DMS 273 (cell line): Measurements from ENCODE around the gene MCHR1.
A peak's percentile ranks its signal among the peaks of the same experiment; 100 is the strongest.

ENCODE experiments used
- DNase-seq: peaks from one replicate; lab custom pipeline; 2025; ENCODE audit not compliant: unreplicated experiment; lab: John Stamatoyannopoulos, UW

MCHR1 gene

GRCh38 chr22:40679249-40679963 is at the start of gene MCHR1:
MCHR1 (plus strand) TSS chr22:40679484; CDS start chr22:40679653, 169 bp downstream.
- no peak for DNase-seq

GRCh38 chr22:40631925-40632324 is 47.4 kb upstream of the MCHR1 start:
- DNase-seq: peak; percentile 36

- DNase-seq: no peak
Observed at GRCh38 chr22:40633036-40633435, 46.2 kb upstream of the MCHR1 start.

- DNase-seq: peak; percentile 6
Observed at GRCh38 chr22:40634119-40634903, 45.0 kb upstream of the MCHR1 start.

- peak; percentile 24 for DNase-seq
Observed at GRCh38 chr22:40635043-40635939, 44.0 kb upstream of the MCHR1 start.

GRCh38 chr22:40635940-40636379 is 43.3 kb upstream of the MCHR1 start:
- DNase-seq: peak; percentile 47

GRCh38 chr22:40636380-40637182 is 42.7 kb upstream of the MCHR1 start, which contains the start of gene MRTFA:
MRTFA (minus strand) TSS chr22:40636719.
- peak; percentile 99 for DNase-seq

GRCh38 chr22:40637183-40638150 is 41.8 kb upstream of the MCHR1 start:
- DNase-seq: peak; percentile 76

- no peak for DNase-seq
Observed at GRCh38 chr22:40638261-40638660, 41.0 kb upstream of the MCHR1 start.

GRCh38 chr22:40641269-40641668 is 38.0 kb upstream of the MCHR1 start:
- DNase-seq: no peak

- no peak for DNase-seq
Observed at GRCh38 chr22:40642316-40642715, 37.0 kb upstream of the MCHR1 start.

- no peak for DNase-seq
Observed at GRCh38 chr22:40645579-40646197, 33.6 kb upstream of the MCHR1 start.

- no peak for DNase-seq
Observed at GRCh38 chr22:40648386-40648785, 30.9 kb upstream of the MCHR1 start.

GRCh38 chr22:40651057-40651456 is 28.2 kb upstream of the MCHR1 start:
- no peak for DNase-seq

- DNase-seq: peak; percentile 94
Observed at GRCh38 chr22:40651563-40652501, 27.5 kb upstream of the MCHR1 start.

- peak; percentile 61 for DNase-seq
Observed at GRCh38 chr22:40653361-40653760, 25.9 kb upstream of the MCHR1 start.

- DNase-seq: peak; percentile 93
Observed at GRCh38 chr22:40654522-40655167, 24.6 kb upstream of the MCHR1 start.
